GM12875 (cell line): Measurements from ENCODE around the gene CNPY4.
A peak's percentile ranks its signal among the peaks of the same experiment; 100 is the strongest.

Experiments
- H3K4me3 ChIP-seq: one replicate; pipeline ENCODE4 v1.5.1; 2011; ENCODE audit warnings: low read depth, low read length, control low read depth
- TF ChIP-seq, protein P1 (sequence below): IDR thresholded peaks from 2 replicates; pipeline ENCODE4 v1.5.1; 2011; ENCODE audit warnings: low read depth, mild to moderate bottlenecking, control low read depth, inconsistent platforms, low read length, moderate library complexity, borderline replicate concordance; ENCODE audit not compliant: insufficient read depth

The CNPY4 gene

DNA sequence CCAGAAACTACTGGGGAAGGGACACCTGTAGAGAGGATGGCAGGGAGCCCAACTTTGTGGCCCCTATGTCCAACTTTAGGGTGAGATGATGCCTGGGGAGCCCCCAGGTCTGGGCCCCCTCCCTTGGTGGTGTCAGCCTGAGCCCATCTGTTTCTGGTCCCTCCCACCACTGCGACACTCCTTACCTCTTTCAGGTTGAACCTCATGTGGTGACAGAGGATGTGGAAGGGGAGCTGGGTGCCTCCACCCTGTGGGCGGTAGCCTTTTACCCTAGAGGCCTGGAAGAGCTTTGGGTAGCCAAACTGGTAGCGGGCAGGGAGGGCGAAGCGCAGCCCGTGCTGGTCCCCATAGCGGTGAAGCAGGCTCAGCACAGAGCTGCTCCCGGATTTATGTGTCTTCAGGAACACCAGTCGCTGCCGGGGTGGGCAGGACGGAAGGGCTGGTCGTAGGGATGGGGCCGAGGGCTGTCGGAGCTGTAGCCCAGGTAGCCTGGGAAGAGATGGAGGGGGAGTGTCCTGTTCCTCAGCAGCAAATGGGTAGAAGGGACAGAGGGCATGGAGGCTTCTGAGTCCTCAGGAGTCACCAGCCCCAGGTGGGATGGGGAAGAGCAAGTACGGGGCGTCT, 47.0 kb downstream of the CNPY4 start:
- no peak overlapping the region for H3K4me3 ChIP-seq
- TF ChIP-seq, protein P1, sequence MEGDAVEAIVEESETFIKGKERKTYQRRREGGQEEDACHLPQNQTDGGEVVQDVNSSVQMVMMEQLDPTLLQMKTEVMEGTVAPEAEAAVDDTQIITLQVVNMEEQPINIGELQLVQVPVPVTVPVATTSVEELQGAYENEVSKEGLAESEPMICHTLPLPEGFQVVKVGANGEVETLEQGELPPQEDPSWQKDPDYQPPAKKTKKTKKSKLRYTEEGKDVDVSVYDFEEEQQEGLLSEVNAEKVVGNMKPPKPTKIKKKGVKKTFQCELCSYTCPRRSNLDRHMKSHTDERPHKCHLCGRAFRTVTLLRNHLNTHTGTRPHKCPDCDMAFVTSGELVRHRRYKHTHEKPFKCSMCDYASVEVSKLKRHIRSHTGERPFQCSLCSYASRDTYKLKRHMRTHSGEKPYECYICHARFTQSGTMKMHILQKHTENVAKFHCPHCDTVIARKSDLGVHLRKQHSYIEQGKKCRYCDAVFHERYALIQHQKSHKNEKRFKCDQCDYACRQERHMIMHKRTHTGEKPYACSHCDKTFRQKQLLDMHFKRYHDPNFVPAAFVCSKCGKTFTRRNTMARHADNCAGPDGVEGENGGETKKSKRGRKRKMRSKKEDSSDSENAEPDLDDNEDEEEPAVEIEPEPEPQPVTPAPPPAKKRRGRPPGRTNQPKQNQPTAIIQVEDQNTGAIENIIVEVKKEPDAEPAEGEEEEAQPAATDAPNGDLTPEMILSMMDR: no peak

DNA sequence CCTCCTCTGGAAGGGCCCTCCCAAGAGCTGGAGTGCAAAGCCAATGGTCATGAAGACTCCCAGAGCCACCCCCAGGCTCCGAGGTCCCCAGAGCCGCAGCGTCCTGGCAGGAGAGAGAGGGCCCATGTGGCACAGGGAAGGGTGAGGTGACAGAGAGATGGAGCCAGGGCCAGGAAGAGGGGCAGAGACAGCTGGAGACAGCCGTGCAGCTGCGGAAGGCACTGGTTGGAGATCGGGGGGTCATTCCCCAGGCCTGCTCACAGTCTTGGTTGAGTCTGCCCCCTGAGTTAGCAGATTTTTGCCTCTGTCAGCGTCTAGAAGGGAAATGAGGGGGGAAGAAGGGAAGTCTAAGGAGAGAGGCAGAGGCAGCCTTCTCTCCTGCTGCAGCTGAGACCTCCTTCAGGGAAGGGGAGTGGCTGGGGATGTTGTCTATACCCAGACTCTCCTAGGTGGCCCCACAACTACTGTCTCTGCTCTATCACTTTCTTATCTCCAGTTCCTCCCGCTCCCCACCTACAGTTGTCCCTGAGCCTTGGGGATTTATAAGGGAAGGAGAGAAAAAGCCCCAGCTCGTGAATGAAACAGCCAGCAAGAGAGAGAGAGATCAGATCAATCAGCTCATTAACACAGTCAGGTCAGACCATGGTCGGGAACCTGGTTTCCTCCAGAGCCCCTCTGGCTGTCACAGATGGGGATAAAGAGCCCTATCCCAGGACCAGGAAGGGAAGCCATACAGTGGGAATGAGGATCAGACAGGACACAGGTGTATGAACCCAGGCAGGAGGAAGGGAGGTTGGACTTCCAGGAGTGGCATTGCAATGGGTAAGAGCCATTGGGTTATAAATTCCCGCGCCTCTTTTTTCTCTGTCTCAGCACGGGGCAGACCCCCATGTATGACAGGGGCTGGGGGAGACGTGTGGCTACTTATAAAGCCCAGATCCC, 47.8 kb downstream of the CNPY4 start:
- TF ChIP-seq, protein P1: no peak
- no peak overlapping the region for H3K4me3 ChIP-seq

DNA sequence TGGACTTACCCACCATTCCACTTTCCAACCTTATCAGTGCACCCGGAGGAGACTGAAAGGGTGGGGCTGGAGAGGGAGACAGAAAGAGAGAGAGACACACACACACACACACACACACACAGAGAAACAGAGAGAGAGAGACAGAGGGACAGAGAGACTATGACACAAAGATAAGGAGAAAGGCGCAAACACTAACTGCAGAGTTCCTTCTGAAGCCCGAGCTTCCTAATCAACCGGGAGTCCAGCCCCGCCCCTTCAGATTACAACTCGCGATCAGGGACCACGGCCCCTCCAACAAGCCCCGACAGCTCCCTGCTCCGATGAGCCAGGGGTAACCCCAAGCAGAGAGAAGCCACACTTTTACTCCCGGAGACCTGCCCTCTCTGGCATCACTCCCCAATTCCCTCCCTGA, 48.5 kb downstream of the CNPY4 start:
- H3K4me3 ChIP-seq: peak overlapping the region; percentile 21
- TF ChIP-seq, protein P1: no peak

DNA sequence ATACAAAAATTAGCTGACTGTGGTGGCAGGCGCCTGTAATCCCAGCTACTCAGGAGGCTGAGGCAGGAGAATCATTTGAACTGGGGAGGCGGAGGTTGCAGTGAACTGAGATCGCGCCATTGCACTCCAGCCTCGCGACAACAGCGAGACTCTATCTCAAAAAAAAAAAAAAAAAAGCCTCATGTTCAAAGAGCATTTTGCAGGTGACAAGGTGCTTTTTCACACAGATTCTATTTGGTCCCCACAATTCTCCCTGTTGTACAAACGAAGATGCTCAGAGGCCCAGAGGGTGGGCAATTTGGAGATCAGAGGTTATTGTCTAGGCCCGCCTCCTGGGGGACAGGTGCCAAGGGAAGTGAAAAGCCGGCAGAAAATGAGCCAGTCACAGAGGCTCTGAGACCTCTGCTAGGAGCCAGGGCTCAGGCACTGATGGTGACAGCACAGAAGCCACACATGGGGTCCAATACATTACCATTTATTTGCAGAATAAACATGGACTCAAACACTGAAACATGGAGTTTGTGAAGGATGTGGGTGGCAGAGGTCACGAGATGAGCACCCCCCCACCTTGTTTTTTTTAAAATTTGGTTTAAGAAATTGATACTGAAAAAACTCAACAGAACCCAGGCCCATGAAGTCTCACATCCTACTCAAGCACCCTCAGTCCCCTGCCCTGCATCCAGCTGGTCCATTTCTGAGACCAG, 49.9 kb downstream of the CNPY4 start:
- TF ChIP-seq, protein P1: no peak
- H3K4me3 ChIP-seq: no peak overlapping the region

DNA sequence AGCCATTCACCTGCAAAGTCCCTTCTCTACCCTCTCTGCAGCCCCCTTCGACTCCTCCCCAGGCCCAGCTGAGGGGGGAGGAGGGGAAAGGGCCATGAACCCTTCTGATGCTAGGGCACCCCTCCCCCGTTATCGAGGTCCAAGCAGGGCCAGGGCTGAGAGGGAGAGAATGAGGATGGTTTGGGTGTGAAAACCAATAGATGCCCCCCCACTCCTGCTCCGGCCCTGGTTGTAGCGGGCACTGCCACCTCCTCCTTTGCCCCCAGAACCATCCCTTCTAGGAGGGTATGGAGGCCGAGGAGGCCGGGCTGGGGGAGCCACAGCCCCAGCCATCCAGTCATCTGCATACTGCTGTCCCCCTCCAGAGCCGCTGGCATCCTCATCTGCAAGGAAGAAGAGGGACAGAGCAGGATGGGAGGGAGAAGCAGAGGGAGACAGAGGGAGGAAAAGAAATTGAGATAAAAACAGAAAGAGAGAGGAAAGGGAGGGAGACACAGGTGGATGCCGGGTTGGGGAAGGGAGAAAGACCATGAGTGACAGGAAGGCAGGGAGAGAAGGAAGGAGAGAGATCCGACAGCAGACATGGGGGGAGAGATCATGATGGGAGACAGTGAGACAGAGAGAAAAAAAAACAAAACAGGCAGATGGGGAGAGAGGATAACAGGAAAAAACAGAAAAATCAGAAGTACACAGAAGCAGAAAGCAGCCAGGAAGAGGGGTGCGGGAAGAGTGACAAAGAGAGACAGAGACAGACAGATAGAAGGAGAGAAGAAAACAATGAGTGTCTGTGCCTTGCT, 50.9 kb downstream of the CNPY4 start:
- TF ChIP-seq, protein P1: no peak
- no peak overlapping the region for H3K4me3 ChIP-seq

DNA sequence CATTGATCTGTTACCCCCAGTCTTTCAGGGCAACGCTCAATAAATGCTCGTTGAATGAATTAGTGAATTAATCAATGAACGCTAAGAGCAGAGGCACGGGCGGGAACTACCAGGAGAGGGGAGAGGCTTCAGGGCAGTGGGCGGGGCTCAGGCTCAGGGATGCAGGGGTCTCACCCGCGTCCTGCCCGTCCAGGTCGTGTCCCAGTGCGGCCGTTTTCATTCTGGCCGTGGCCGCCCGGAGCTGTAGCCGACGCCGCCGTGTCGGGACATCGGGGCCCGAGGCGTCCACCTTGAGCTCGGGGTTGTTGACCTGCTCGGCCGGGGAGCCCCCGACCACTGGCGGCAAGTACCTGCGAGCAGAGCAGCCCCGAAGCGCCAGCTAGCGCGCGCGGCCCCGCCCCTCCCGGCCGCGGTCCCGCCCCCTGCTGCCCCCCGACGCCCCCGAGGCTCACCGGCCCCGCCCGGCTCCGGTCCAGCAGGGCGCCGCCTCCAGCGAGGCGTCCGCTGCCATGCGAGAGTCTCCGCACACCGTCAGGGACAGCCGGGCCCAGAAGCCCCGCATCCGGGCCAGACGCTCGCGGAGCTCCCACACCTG, 51.8 kb downstream of the CNPY4 start:
- H3K4me3 ChIP-seq: peak overlapping the region; percentile 43
- TF ChIP-seq, protein P1: no peak
